GM12878 (cell line): Measurements from ENCODE around the gene TATDN2. TPM values are rescaled to one million over a fixed set of nuclear protein-coding genes. Genes with fewer than 3 reads are reported as not detected.

Source experiments
- ATF2 ChIP-seq: IDR thresholded peaks from 2 replicates; pipeline ENCODE4 v1.6.1; 2012; ENCODE audit warnings: low read length, inconsistent platforms
- BACH1 ChIP-seq: fragments of 450-650 bp; IDR thresholded peaks from 2 replicates; pipeline ENCODE4 v1.6.1; 2017; ENCODE audit warnings: mild to moderate bottlenecking, borderline replicate concordance
- BCL3 ChIP-seq: IDR thresholded peaks from 2 replicates; pipeline ENCODE4 v1.6.1; 2011; ENCODE audit warnings: borderline replicate concordance, low read depth, mild to moderate bottlenecking, moderate library complexity, low read length; ENCODE audit not compliant: insufficient read depth, poor library complexity, severe bottlenecking
- BCLAF1 ChIP-seq: fragments of 450-650 bp; IDR thresholded peaks from 2 replicates; pipeline ENCODE4 v1.6.1; 2017; ENCODE audit warnings: antibody characterized with exemption, mild to moderate bottlenecking, moderate library complexity
- CBX3 ChIP-seq: fragments of 200-600 bp; sonication (generic); IDR thresholded peaks from 2 replicates; pipeline ENCODE4 v1.6.1; 2016; ENCODE audit warnings: low read depth, borderline replicate concordance
- CHD2 ChIP-seq: IDR thresholded peaks from 2 replicates; pipeline ENCODE4 v1.6.1; 2011; ENCODE audit warnings: low read depth, low read length, improper control_type of control experiment, borderline replicate concordance
- CREB1 ChIP-seq: IDR thresholded peaks from 2 replicates; pipeline ENCODE4 v1.6.1; 2012; ENCODE audit warnings: low read depth, mild to moderate bottlenecking, inconsistent platforms
- E2F8 ChIP-seq: fragments of 450-650 bp; IDR thresholded peaks from 2 replicates; pipeline ENCODE4 v1.6.1; 2018; ENCODE audit warnings: mild to moderate bottlenecking, low read depth, moderate library complexity; ENCODE audit not compliant: partially characterized antibody
- ELK1 ChIP-seq: IDR thresholded peaks from 2 replicates; pipeline ENCODE4 v1.6.1; 2012; ENCODE audit warnings: low read depth, low read length, improper control_type of control experiment
- ESRRA ChIP-seq: IDR thresholded peaks from 2 replicates; pipeline ENCODE4 v1.6.1; 2012; ENCODE audit warnings: mild to moderate bottlenecking, low read length, improper control_type of control experiment
- NBN ChIP-seq: fragments of 450-650 bp; IDR thresholded peaks from 2 replicates; pipeline ENCODE4 v1.6.1; 2016
- NFXL1 ChIP-seq: fragments of 450-650 bp; IDR thresholded peaks from 2 replicates; pipeline ENCODE4 v1.6.1; 2017; ENCODE audit warnings: antibody characterized with exemption, mild to moderate bottlenecking, borderline replicate concordance
- NFYB ChIP-seq: IDR thresholded peaks from 2 replicates; pipeline ENCODE4 v1.6.1; 2011; ENCODE audit warnings: low read depth, mild to moderate bottlenecking, low read length, improper control_type of control experiment, moderate library complexity; ENCODE audit not compliant: insufficient read depth
- RFX5 ChIP-seq: IDR thresholded peaks from 2 replicates; pipeline ENCODE4 v1.6.1; 2011; ENCODE audit warnings: low read depth, low read length, improper control_type of control experiment
- RUNX3 ChIP-seq: IDR thresholded peaks from 2 replicates; pipeline ENCODE4 v1.6.1; 2012; ENCODE audit warnings: low read length, inconsistent platforms
- SMAD5 ChIP-seq: IDR thresholded peaks from 2 replicates; pipeline ENCODE4 v1.6.1; 2016; ENCODE audit warnings: antibody characterized with exemption, low read depth
- TBL1XR1 ChIP-seq: IDR thresholded peaks from 2 replicates; pipeline ENCODE4 v1.6.1; 2012; ENCODE audit warnings: low read depth, low read length, improper control_type of control experiment
- TCF3 ChIP-seq: IDR thresholded peaks from 2 replicates; pipeline ENCODE4 v1.6.1; 2012; ENCODE audit warnings: low read depth, mild to moderate bottlenecking, low read length, borderline replicate concordance; ENCODE audit not compliant: insufficient read depth
- ZNF207 ChIP-seq: fragments of 450-650 bp; IDR thresholded peaks from 2 replicates; pipeline ENCODE4 v1.6.1; 2014; ENCODE audit warnings: antibody characterized with exemption, mild to moderate bottlenecking, borderline replicate concordance
- ZNF24 ChIP-seq: fragments of 450-650 bp; IDR thresholded peaks from 2 replicates; pipeline ENCODE4 v1.6.1; 2017; ENCODE audit warnings: antibody characterized with exemption, mild to moderate bottlenecking
- polyA plus RNA-seq, 11 experiments: library from polyadenylated mRNA; depleted of rRNA in 4 of 11; unstranded in 6 of 11; stranded (reverse) in 5 of 11; fragments of >200 nt; fragmentation: Nextera tagmentation in 4 of 11; fragmentation: Illumina TruSeq in 1 of 11; extraction: Ambion mirVana in 4 of 11; extraction: Trizol in 1 of 11; gene quantifications; 1 replicate in 1 of 11; 2 replicates in 10 of 11; pipeline versions ENCODE4 v1.2.1 to v1.2.3, GENCODE V29; 2011 to 2016; ENCODE audit warnings: inconsistent platforms in 2 of 11, missing spikeins in 2 of 11, low read depth in 1 of 11
- total RNA-seq, 4 experiments: library from RNA; depleted of rRNA in 3 of 4; stranded (reverse); fragments of >200 nt in 3 of 4; fragmentation: Illumina TruSeq in 1 of 4; extraction: Trizol in 1 of 4; gene quantifications; 2 replicates each; pipeline versions ENCODE4 v1.2.1 to v1.2.3, GENCODE V29; 2013 to 2021

TATDN2 gene
- total and polyA plus RNA-seq, 10 of the 15 experiments (the other 5 are each of a cell fraction or from before 2014, with no cell fraction given): 4.2 to 36.5 (median 15.8) TPM

- TF ChIP-seq BCLAF1: no peak
- TF ChIP-seq ZNF24: no peak
- TF ChIP-seq BACH1: no peak
- no peak for TF ChIP-seq NFXL1
- TF ChIP-seq SMAD5: peak; percentile 30; the same call in 1 of the 2 replicates
- TF ChIP-seq TCF3: no peak
- TF ChIP-seq ESRRA: no peak
- no peak for TF ChIP-seq TBL1XR1
- TF ChIP-seq RFX5: no peak
- TF ChIP-seq CHD2: no peak
- no peak for TF ChIP-seq NFYB
- no peak for TF ChIP-seq ELK1
- TF ChIP-seq E2F8: no peak
- TF ChIP-seq ZNF207: no peak
- TF ChIP-seq NBN: peak; percentile 64; the same call in 1 of the 2 replicates
- TF ChIP-seq ATF2: no peak
- no peak for TF ChIP-seq RUNX3
- peak; percentile 35 for TF ChIP-seq BCL3
- no peak for TF ChIP-seq CREB1
- no peak for TF ChIP-seq CBX3
Observed at GRCh38 chr3:10198761-10199649, 49.3 kb upstream of the TATDN2 start (continued).
